Activated naive CD8-positive, alpha-beta T cell (primary cell): ENCODE results near the gene CLUH.
"Not testable (repeated sequence)": the region's sequence is repeated elsewhere in the genome, so short reads cannot be mapped to it uniquely, and the experiment has no call there.

Experiments used
- H3K27ac Mint-ChIP-seq: one replicate; pipeline ENCODE4 v1.8.0; 2021; ENCODE audit warnings: mixed read lengths
- H3K27me3 Mint-ChIP-seq: one replicate; pipeline ENCODE4 v1.8.0; 2021; ENCODE audit warnings: mixed read lengths
- H3K36me3 Mint-ChIP-seq: one replicate; pipeline ENCODE4 v1.8.0; 2021; ENCODE audit warnings: mixed read lengths
- H3K4me1 Mint-ChIP-seq: one replicate; pipeline ENCODE4 v1.8.0; 2021; ENCODE audit warnings: low read depth, mixed read lengths
- H3K4me3 Mint-ChIP-seq: one replicate; pipeline ENCODE4 v1.8.0; 2021; ENCODE audit warnings: mild to moderate bottlenecking, mixed read lengths
- H3K9me3 Mint-ChIP-seq: one replicate; pipeline ENCODE4 v1.8.0; 2021; ENCODE audit warnings: low read depth, mixed read lengths

Gene CLUH

DNA sequence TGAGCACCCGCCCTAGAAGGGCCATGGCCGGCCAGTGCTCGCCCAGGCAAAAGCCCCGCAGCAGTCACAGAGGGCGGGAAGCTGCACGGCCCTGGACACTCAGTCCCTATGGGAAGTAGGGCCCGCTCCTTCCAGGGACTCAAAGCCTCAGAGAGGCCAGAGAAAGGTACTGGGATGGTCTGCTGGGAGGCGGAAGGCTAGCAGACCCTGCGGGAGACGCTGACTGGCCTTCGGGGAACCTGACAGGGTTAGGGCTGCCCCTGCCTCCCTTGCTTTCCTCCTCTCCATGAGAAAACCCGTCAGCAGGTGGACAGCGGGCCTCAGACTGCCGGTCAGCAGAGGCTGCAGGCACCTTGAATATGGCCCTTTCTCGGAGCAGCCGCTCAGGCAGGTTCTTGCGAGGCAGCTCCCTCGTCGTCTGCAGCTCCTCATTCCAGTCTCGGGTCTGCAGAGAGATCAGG is 11.5 kb downstream of the CLUH start:
- H3K9me3 Mint-ChIP-seq: no peaks in the 10 kb centered on the region
- H3K27me3 Mint-ChIP-seq: no peaks in the 10 kb centered on the region
- no peaks in the 10 kb centered on the region for H3K4me1 Mint-ChIP-seq
- no peak overlapping the region for H3K4me3 Mint-ChIP-seq
- no peak overlapping the region for H3K27ac Mint-ChIP-seq
- H3K36me3 Mint-ChIP-seq: no peaks in the 10 kb centered on the region

- H3K4me3 Mint-ChIP-seq, H3K27ac Mint-ChIP-seq, H3K9me3 Mint-ChIP-seq, H3K4me1 Mint-ChIP-seq, H3K36me3 Mint-ChIP-seq, H3K27me3 Mint-ChIP-seq: not testable (repeated sequence)
These were observed 12.3 kb downstream of the CLUH start for GRCh38 chr17:2699216-2699805.

GRCh38 chr17:2697611-2698162 is 13.9 kb downstream of the CLUH start:
- Mint-ChIP-seq H3K27me3 (no peaks in the 10 kb centered on the region), H3K27ac (no peak overlapping the region), H3K4me3 (no peak overlapping the region), H3K9me3 (no peaks in the 10 kb centered on the region), H3K36me3 (no peaks in the 10 kb centered on the region), H3K4me1 (no peaks in the 10 kb centered on the region)

GRCh38 chr17:2695961-2696760 is 15.4 kb downstream of the CLUH start:
- H3K9me3 Mint-ChIP-seq: no peaks in the 10 kb centered on the region
- no peak overlapping the region for H3K27ac Mint-ChIP-seq
- H3K4me1 Mint-ChIP-seq: no peaks in the 10 kb centered on the region
- no peaks in the 10 kb centered on the region for H3K36me3 Mint-ChIP-seq
- H3K4me3 Mint-ChIP-seq: no peak overlapping the region
- no peaks in the 10 kb centered on the region for H3K27me3 Mint-ChIP-seq

GRCh38 chr17:2695243-2695960 is 16.2 kb downstream of the CLUH start:
- H3K4me3 Mint-ChIP-seq: no peak overlapping the region
- H3K27ac Mint-ChIP-seq: no peak overlapping the region
- no peaks in the 10 kb centered on the region for H3K9me3 Mint-ChIP-seq
- no peaks in the 10 kb centered on the region for H3K27me3 Mint-ChIP-seq
- H3K36me3 Mint-ChIP-seq: no peaks in the 10 kb centered on the region
- no peaks in the 10 kb centered on the region for H3K4me1 Mint-ChIP-seq

DNA sequence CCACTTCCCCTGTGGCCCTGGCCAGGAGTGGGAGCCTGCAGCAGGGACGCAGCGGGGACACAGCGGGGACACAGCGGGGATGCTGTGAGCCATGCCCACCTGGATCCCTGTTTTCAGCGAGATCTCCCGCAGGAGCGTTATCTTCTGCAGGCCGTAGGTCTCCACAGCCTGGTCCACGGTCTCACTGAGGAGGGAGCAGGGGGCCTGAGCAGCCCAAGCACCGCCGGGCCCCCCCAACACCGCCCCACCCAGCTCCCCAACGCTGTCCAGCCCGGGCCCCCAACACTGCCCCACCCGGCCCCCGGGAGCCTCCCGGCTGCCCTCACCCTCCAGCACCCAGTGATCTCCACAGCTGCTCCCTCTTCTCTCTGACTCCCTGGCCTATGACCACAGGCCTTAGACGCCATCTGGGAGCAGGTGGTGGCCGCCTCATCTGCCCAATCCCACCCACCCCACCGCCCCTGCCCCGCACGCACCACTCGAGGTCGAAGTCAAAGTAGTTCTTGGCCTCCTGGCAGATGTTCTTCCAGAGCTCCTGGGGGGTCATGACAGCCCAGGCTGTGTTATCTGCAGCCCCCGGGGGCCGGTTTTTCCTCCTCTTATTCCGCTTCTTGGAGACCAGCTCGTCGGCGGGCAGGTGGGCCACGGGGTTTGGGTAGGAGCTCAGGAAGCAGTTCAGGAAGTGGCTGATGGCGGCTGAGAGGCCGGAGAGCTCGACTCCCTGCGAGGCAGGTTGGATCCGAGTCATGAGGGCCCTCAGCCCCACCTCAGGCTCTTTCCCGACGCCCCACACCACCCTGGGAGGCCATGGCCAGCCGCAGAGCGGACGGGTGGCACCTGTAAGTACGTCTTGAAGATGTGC is 17.0 kb downstream of the CLUH start:
- Mint-ChIP-seq H3K9me3 (no peaks in the 10 kb centered on the region), H3K4me3 (no peak overlapping the region), H3K27ac (no peak overlapping the region), H3K27me3 (no peaks in the 10 kb centered on the region), H3K4me1 (no peaks in the 10 kb centered on the region), H3K36me3 (no peaks in the 10 kb centered on the region)

DNA sequence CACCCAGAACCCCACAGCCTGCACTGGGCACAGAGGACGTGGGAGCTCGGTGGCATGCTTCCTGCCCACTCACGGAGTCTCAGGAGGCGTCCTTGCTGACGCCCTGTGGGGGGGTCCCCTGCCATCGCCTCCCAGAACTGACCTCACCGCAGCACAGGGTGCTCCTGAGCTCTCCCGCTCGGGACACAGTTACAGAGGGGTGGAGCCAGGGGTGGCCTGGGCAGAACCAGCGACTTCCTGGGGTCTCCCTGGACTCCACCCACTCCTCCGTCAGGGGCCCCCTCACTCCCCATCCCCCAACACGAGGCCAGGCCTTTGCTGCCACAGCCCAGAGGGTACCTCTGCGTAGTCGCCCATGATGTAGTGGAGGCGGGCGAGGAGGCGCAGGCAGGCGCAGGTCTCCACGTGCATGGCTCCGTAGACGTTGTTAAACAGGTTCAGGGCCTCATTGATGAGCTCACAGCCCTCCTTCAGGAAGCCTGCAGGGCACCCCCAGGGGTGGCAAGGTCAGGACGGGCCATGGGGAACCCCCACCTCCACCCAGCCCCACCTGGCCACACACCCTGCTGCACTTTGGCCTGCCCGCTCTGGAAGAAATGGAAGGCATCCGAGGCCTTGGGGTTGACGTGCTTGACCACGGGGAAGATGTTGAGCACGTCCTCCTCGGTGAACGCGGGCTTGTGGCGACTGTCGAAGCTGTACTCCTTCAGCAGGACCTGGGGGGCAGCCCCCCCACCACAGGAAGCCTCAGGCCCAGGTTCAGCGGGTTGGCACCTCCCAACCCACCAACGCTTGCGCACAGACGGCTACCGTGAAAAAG is 17.8 kb downstream of the CLUH start:
- no peak overlapping the region for H3K4me3 Mint-ChIP-seq
- H3K27ac Mint-ChIP-seq: no peak overlapping the region
- H3K9me3 Mint-ChIP-seq: no peaks in the 10 kb centered on the region
- no peaks in the 10 kb centered on the region for H3K27me3 Mint-ChIP-seq
- no peaks in the 10 kb centered on the region for H3K4me1 Mint-ChIP-seq
- no peaks in the 10 kb centered on the region for H3K36me3 Mint-ChIP-seq

DNA sequence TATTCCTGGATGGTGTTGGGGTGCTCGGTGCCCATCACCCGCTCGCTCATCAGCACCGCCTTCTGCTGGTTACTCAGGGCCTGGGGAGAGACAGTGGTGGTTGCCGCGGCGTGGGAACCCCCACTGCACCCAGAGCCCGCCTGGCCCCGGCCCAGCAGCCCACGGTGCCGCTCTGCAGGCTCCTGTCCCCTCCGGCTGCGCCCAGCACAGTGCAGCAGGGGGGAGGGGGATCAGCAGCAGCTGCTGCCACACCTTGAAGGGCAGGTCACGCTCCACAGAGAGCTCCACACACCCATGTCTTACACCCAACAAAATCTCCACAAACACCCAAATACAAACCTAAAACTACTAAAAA is 18.8 kb downstream of the CLUH start:
- H3K27ac Mint-ChIP-seq: no peak overlapping the region
- H3K36me3 Mint-ChIP-seq: no peaks in the 10 kb centered on the region
- peaks cover 3% of the 10 kb centered on the region for H3K4me1 Mint-ChIP-seq
- H3K4me3 Mint-ChIP-seq: no peak overlapping the region
- no peaks in the 10 kb centered on the region for H3K27me3 Mint-ChIP-seq
- no peaks in the 10 kb centered on the region for H3K9me3 Mint-ChIP-seq

GRCh38 chr17:2691965-2692780 is 19.4 kb downstream of the CLUH start:
- Mint-ChIP-seq H3K27me3 (no peaks in the 10 kb centered on the region), H3K36me3 (no peaks in the 10 kb centered on the region), H3K9me3 (no peaks in the 10 kb centered on the region), H3K27ac (no peak overlapping the region), H3K4me3 (no peak overlapping the region), H3K4me1 (peaks cover 3% of the 10 kb centered on the region)

GRCh38 chr17:2691069-2691871 is 20.3 kb downstream of the CLUH start:
- H3K4me1 Mint-ChIP-seq: peaks cover 3% of the 10 kb centered on the region
- H3K27ac Mint-ChIP-seq: no peak overlapping the region
- H3K27me3 Mint-ChIP-seq: no peaks in the 10 kb centered on the region
- no peaks in the 10 kb centered on the region for H3K36me3 Mint-ChIP-seq
- no peak overlapping the region for H3K4me3 Mint-ChIP-seq
- no peaks in the 10 kb centered on the region for H3K9me3 Mint-ChIP-seq

DNA sequence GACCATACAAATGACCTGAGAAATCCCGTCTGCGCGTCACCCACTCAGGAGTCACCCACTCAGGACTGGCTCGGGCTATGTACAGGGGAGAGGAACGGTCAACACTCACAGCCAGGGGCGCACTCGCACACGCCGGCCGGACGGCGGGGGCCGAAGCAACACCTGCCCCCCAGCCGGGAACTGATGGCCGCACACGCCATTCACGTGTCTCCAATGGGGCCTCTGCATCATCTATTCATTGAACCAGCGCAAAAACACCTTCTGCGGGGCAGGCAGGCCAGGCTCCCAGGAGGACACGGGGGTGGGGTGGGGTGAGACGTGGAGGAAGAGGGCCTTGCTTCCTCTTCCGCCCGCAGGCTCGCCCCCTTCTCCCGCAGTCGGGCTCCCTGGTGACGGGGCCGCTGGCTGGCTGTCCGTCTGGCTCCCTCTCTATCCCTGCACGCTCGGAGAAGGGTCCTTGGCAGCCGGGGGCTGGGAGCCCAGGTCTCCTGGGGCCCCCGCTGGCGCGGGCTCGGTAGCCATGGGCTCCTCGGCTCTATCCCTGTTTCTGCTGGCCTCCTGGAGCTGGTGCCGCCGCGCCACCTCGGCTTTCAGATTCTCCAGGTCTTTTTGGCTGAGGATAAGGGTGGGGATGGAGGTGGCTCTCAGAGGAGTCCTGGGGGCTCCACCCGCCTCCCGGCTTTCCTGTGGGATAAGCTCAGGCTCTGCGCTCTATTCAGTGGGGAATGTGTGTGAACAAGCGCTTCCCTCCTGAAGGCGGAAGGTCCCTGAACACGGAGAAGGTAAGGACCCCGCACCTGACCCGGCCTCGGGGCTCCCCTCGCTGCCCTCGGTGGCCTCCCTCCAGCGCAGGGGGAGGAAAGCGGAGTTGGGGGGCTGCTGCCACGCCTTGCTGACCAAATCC is 21.1 kb downstream of the CLUH start:
- H3K9me3 Mint-ChIP-seq: no peaks in the 10 kb centered on the region
- peaks cover 3% of the 10 kb centered on the region for H3K4me1 Mint-ChIP-seq
- no peak overlapping the region for H3K27ac Mint-ChIP-seq
- no peaks in the 10 kb centered on the region for H3K27me3 Mint-ChIP-seq
- no peak overlapping the region for H3K4me3 Mint-ChIP-seq
- no peaks in the 10 kb centered on the region for H3K36me3 Mint-ChIP-seq
